ENCODE data around the gene MYCBP2.
A peak's percentile ranks its signal among the peaks of the same experiment; 100 is the strongest.

The MYCBP2 gene

GRCh38 chr13:77338961-77339401 lies 12.1 kb upstream of the MYCBP2 start:
- DNase-seq = no peak
- no peak overlapping the region for H3K27ac ChIP-seq (ENCODE audit: insufficient read depth, low read length, poor library complexity, severe bottlenecking)
- no peak overlapping the region for H3K4me3 ChIP-seq (ENCODE audit: insufficient read depth, low read depth, low read length, poor library complexity, severe bottlenecking)
- H3K4me1 ChIP-seq (ENCODE audit: control insufficient read depth, insufficient read depth, low read length, poor library complexity, severe bottlenecking) = no peaks in the 10 kb centered on the region
- no peaks in the 10 kb centered on the region for H3K27me3 ChIP-seq (replicated peaks; ENCODE audit: control insufficient read depth, insufficient read depth, low read length, poor library complexity, severe bottlenecking)
- no peaks in the 10 kb centered on the region for H3K9me3 ChIP-seq (ENCODE audit: control insufficient read depth, low read length)
- no peaks in the 10 kb centered on the region for H3K36me3 ChIP-seq (ENCODE audit: control insufficient read depth, insufficient read depth, low read length)

- no peak for DNase-seq
- no peaks in the 10 kb centered on the region for H3K36me3 ChIP-seq (ENCODE audit: control insufficient read depth, insufficient read depth, low read length)
- no peak overlapping the region for H3K27ac ChIP-seq (ENCODE audit: insufficient read depth, low read length, poor library complexity, severe bottlenecking)
- no peaks in the 10 kb centered on the region for H3K4me1 ChIP-seq (ENCODE audit: control insufficient read depth, insufficient read depth, low read length, poor library complexity, severe bottlenecking)
- no peak overlapping the region for H3K4me3 ChIP-seq (ENCODE audit: insufficient read depth, low read depth, low read length, poor library complexity, severe bottlenecking)
- no peaks in the 10 kb centered on the region for H3K9me3 ChIP-seq (ENCODE audit: control insufficient read depth, low read length)
- H3K27me3 ChIP-seq (replicated peaks; ENCODE audit: control insufficient read depth, insufficient read depth, low read length, poor library complexity, severe bottlenecking) = no peaks in the 10 kb centered on the region
Measured at GRCh38 chr13:77338329-77338728, 11.4 kb upstream of the MYCBP2 start.

GRCh38 chr13:77337159-77337558 lies 10.3 kb upstream of the MYCBP2 start:
- no peak overlapping the region for H3K4me3 ChIP-seq (ENCODE audit: insufficient read depth, low read depth, low read length, poor library complexity, severe bottlenecking)

GRCh38 chr13:77335543-77335942 lies 8.6 kb upstream of the MYCBP2 start:
- H3K4me1 ChIP-seq (ENCODE audit: control insufficient read depth, insufficient read depth, low read length, poor library complexity, severe bottlenecking) = no peaks in the 10 kb centered on the region
- H3K4me3 ChIP-seq (ENCODE audit: insufficient read depth, low read depth, low read length, poor library complexity, severe bottlenecking) = no peak overlapping the region
- H3K27ac ChIP-seq (ENCODE audit: insufficient read depth, low read length, poor library complexity, severe bottlenecking) = no peak overlapping the region
- H3K27me3 ChIP-seq (replicated peaks; ENCODE audit: control insufficient read depth, insufficient read depth, low read length, poor library complexity, severe bottlenecking) = no peaks in the 10 kb centered on the region
- H3K36me3 ChIP-seq (ENCODE audit: control insufficient read depth, insufficient read depth, low read length) = no peaks in the 10 kb centered on the region
- no peak for DNase-seq
- H3K9me3 ChIP-seq (ENCODE audit: control insufficient read depth, low read length) = no peaks in the 10 kb centered on the region

More at GRCh38 chr13:77337159-77337558, 10.3 kb upstream of the MYCBP2 start:
- Histone ChIP-seq H3K36me3 (ENCODE audit: control insufficient read depth, insufficient read depth, low read length) (no peaks in the 10 kb centered on the region), H3K4me1 (ENCODE audit: control insufficient read depth, insufficient read depth, low read length, poor library complexity, severe bottlenecking) (no peaks in the 10 kb centered on the region), H3K27ac (ENCODE audit: insufficient read depth, low read length, poor library complexity, severe bottlenecking) (no peak overlapping the region), H3K9me3 (ENCODE audit: control insufficient read depth, low read length) (no peaks in the 10 kb centered on the region), H3K27me3 (replicated peaks; ENCODE audit: control insufficient read depth, insufficient read depth, low read length, poor library complexity, severe bottlenecking) (no peaks in the 10 kb centered on the region)
- no peak for DNase-seq

- Histone ChIP-seq H3K36me3 (ENCODE audit: control insufficient read depth, insufficient read depth, low read length) (no peaks in the 10 kb centered on the region), H3K27ac (ENCODE audit: insufficient read depth, low read length, poor library complexity, severe bottlenecking) (no peak overlapping the region), H3K9me3 (ENCODE audit: control insufficient read depth, low read length) (no peaks in the 10 kb centered on the region), H3K4me3 (ENCODE audit: insufficient read depth, low read depth, low read length, poor library complexity, severe bottlenecking) (no peak overlapping the region), H3K27me3 (replicated peaks; ENCODE audit: control insufficient read depth, insufficient read depth, low read length, poor library complexity, severe bottlenecking) (no peaks in the 10 kb centered on the region), H3K4me1 (ENCODE audit: control insufficient read depth, insufficient read depth, low read length, poor library complexity, severe bottlenecking) (peaks cover 3% of the 10 kb centered on the region)
- no peak for DNase-seq
Measured at GRCh38 chr13:77333594-77333993, 6.7 kb upstream of the MYCBP2 start.

GRCh38 chr13:77331421-77331820 lies 4.5 kb upstream of the MYCBP2 start:
- no peak overlapping the region for H3K27ac ChIP-seq (ENCODE audit: insufficient read depth, low read length, poor library complexity, severe bottlenecking)
- no peaks in the 10 kb centered on the region for H3K27me3 ChIP-seq (replicated peaks; ENCODE audit: control insufficient read depth, insufficient read depth, low read length, poor library complexity, severe bottlenecking)

GRCh38 chr13:77329911-77330584 lies 3.2 kb upstream of the MYCBP2 start:
- no peak for DNase-seq
- H3K9me3 ChIP-seq (ENCODE audit: control insufficient read depth, low read length) = no peaks in the 10 kb centered on the region
- peak overlapping the region; percentile 78 for H3K27ac ChIP-seq (ENCODE audit: insufficient read depth, low read length, poor library complexity, severe bottlenecking)
- H3K27me3 ChIP-seq (replicated peaks; ENCODE audit: control insufficient read depth, insufficient read depth, low read length, poor library complexity, severe bottlenecking) = no peaks in the 10 kb centered on the region
- peaks cover 17% of the 10 kb centered on the region for H3K4me1 ChIP-seq (ENCODE audit: control insufficient read depth, insufficient read depth, low read length, poor library complexity, severe bottlenecking)
- H3K4me3 ChIP-seq (ENCODE audit: insufficient read depth, low read depth, low read length, poor library complexity, severe bottlenecking) = peak overlapping the region; percentile 95
- H3K36me3 ChIP-seq (ENCODE audit: control insufficient read depth, insufficient read depth, low read length) = no peaks in the 10 kb centered on the region

More at GRCh38 chr13:77331421-77331820, 4.5 kb upstream of the MYCBP2 start:
- Histone ChIP-seq H3K9me3 (ENCODE audit: control insufficient read depth, low read length) (no peaks in the 10 kb centered on the region), H3K36me3 (ENCODE audit: control insufficient read depth, insufficient read depth, low read length) (no peaks in the 10 kb centered on the region), H3K4me3 (ENCODE audit: insufficient read depth, low read depth, low read length, poor library complexity, severe bottlenecking) (no peak overlapping the region), H3K4me1 (ENCODE audit: control insufficient read depth, insufficient read depth, low read length, poor library complexity, severe bottlenecking) (peaks cover 17% of the 10 kb centered on the region)
- no peak for DNase-seq

- H3K36me3 ChIP-seq (ENCODE audit: control insufficient read depth, insufficient read depth, low read length) = no peaks in the 10 kb centered on the region
- H3K4me3 ChIP-seq (ENCODE audit: insufficient read depth, low read depth, low read length, poor library complexity, severe bottlenecking) = peak overlapping the region; percentile 95
- H3K9me3 ChIP-seq (ENCODE audit: control insufficient read depth, low read length) = no peaks in the 10 kb centered on the region
- no peaks in the 10 kb centered on the region for H3K27me3 ChIP-seq (replicated peaks; ENCODE audit: control insufficient read depth, insufficient read depth, low read length, poor library complexity, severe bottlenecking)
- peak; percentile 84 to 89 (median 85) for DNase-seq
- H3K27ac ChIP-seq (ENCODE audit: insufficient read depth, low read length, poor library complexity, severe bottlenecking) = peak overlapping the region; percentile 78
- peaks cover 24% of the 10 kb centered on the region for H3K4me1 ChIP-seq (ENCODE audit: control insufficient read depth, insufficient read depth, low read length, poor library complexity, severe bottlenecking)
Measured at GRCh38 chr13:77329133-77329910, 2.4 kb upstream of the MYCBP2 start.

GRCh38 chr13:77328819-77329132 lies 1.9 kb upstream of the MYCBP2 start:
- peaks cover 29% of the 10 kb centered on the region for H3K4me1 ChIP-seq (ENCODE audit: control insufficient read depth, insufficient read depth, low read length, poor library complexity, severe bottlenecking)
- no peaks in the 10 kb centered on the region for H3K27me3 ChIP-seq (replicated peaks; ENCODE audit: control insufficient read depth, insufficient read depth, low read length, poor library complexity, severe bottlenecking)
- no peaks in the 10 kb centered on the region for H3K36me3 ChIP-seq (ENCODE audit: control insufficient read depth, insufficient read depth, low read length)
- peak overlapping the region; percentile 95 for H3K4me3 ChIP-seq (ENCODE audit: insufficient read depth, low read depth, low read length, poor library complexity, severe bottlenecking)
- DNase-seq = no peak
- no peaks in the 10 kb centered on the region for H3K9me3 ChIP-seq (ENCODE audit: control insufficient read depth, low read length)
- H3K27ac ChIP-seq (ENCODE audit: insufficient read depth, low read length, poor library complexity, severe bottlenecking) = peak overlapping the region; percentile 78

GRCh38 chr13:77325371-77325980 lies 1.4 kb downstream of the MYCBP2 start:
- peak overlapping the region; percentile 95 for H3K4me3 ChIP-seq (ENCODE audit: insufficient read depth, low read depth, low read length, poor library complexity, severe bottlenecking)
- no peak for DNase-seq
- no peaks in the 10 kb centered on the region for H3K9me3 ChIP-seq (ENCODE audit: control insufficient read depth, low read length)
- H3K4me1 ChIP-seq (ENCODE audit: control insufficient read depth, insufficient read depth, low read length, poor library complexity, severe bottlenecking) = peaks cover 44% of the 10 kb centered on the region
- H3K27me3 ChIP-seq (replicated peaks; ENCODE audit: control insufficient read depth, insufficient read depth, low read length, poor library complexity, severe bottlenecking) = no peaks in the 10 kb centered on the region
- peak overlapping the region; percentile 82 for H3K27ac ChIP-seq (ENCODE audit: insufficient read depth, low read length, poor library complexity, severe bottlenecking)
- H3K36me3 ChIP-seq (ENCODE audit: control insufficient read depth, insufficient read depth, low read length) = no peaks in the 10 kb centered on the region
